HG02943 (cell line): ENCODE measurements around the gene GABRB1.

ENCODE experiments used
- ATAC-seq: cut with Tn5 transposase; IDR thresholded peaks from one replicate; pipeline ENCODE4 v1.9.1; 2021; ENCODE audit warnings: mild to moderate bottlenecking, low read depth, moderate library complexity; ENCODE audit not compliant: unreplicated experiment

Gene GABRB1

GRCh38 chr4:47031011-47031678, at the start of gene GABRB1:
Gene GABRB1 (plus strand): TSS chr4:47031567.
- ATAC-seq = no peak

- no peak for ATAC-seq
These were observed 46.6 kb upstream of the GABRB1 start for GRCh38 chr4:46984781-46985180.

GRCh38 chr4:46986922-46987638, 44.3 kb upstream of the GABRB1 start:
- no peak for ATAC-seq

GRCh38 chr4:46992338-46992737, 39.0 kb upstream of the GABRB1 start:
- no peak for ATAC-seq

GRCh38 chr4:46993075-46994006, 38.0 kb upstream of the GABRB1 start, which contains the start of gene GABRA4:
Gene GABRA4 (minus strand): TSS chr4:46993581. CDS start chr4:46993424, 157 bp downstream.
- ATAC-seq = no peak

GRCh38 chr4:46994007-46994405, 37.4 kb upstream of the GABRB1 start:
- no peak for ATAC-seq

GRCh38 chr4:46999566-46999965, 31.8 kb upstream of the GABRB1 start:
- no peak for ATAC-seq

GRCh38 chr4:47000406-47000805, 31.0 kb upstream of the GABRB1 start:
- no peak for ATAC-seq

- ATAC-seq = no peak
These were observed 28.8 kb upstream of the GABRB1 start for GRCh38 chr4:47002580-47002979.

- ATAC-seq = peak; percentile 14
These were observed 20.9 kb upstream of the GABRB1 start for GRCh38 chr4:47010347-47010911.

- peak; percentile 86 for ATAC-seq
These were observed 20.4 kb upstream of the GABRB1 start for GRCh38 chr4:47010912-47011446.

GRCh38 chr4:47012676-47013075, 18.7 kb upstream of the GABRB1 start:
- no peak for ATAC-seq

GRCh38 chr4:47013373-47013772, 18.0 kb upstream of the GABRB1 start:
- no peak for ATAC-seq

- ATAC-seq = no peak
These were observed 14.3 kb upstream of the GABRB1 start for GRCh38 chr4:47017081-47017480.

GRCh38 chr4:47017494-47017893, 13.9 kb upstream of the GABRB1 start:
- ATAC-seq = no peak

- ATAC-seq = peak; percentile 23
These were observed 511 bp downstream of the GABRB1 start for GRCh38 chr4:47031751-47032404.

- peak; percentile 95 for ATAC-seq
These were observed 1.2 kb downstream of the GABRB1 start for GRCh38 chr4:47032405-47033106.

- no peak for ATAC-seq
These were observed 6.9 kb downstream of the GABRB1 start for GRCh38 chr4:47038263-47038662.

- ATAC-seq = no peak
These were observed 9.5 kb downstream of the GABRB1 start for GRCh38 chr4:47040828-47041227.
